NT2/D1 (cell line): Measurements from ENCODE around the gene METTL24.
"Not testable (repeated sequence)": the region's sequence is repeated elsewhere in the genome, so short reads cannot be mapped to it uniquely, and the experiment has no call there.

Source experiments
- DNase-seq: peaks from one replicate; pipeline ENCODE4 v3.0.0-alpha.2; 2011; ENCODE audit warnings: low read depth, low spot score
- H3K27me3 ChIP-seq: 2 replicates; pipeline ENCODE4 v1.6.0; 2011; ENCODE audit warnings: mild to moderate bottlenecking; ENCODE audit not compliant: insufficient read length, insufficient read depth
- H3K36me3 ChIP-seq: 2 replicates; pipeline ENCODE4 v1.6.1; 2011; ENCODE audit warnings: mild to moderate bottlenecking, low read length, mixed read lengths; ENCODE audit not compliant: insufficient read depth, insufficient read length
- H3K4me1 ChIP-seq: 2 replicates; pipeline ENCODE4 v1.5.1; 2011; ENCODE audit not compliant: insufficient read depth, insufficient read length
- H3K4me3 ChIP-seq: 2 replicates; pipeline ENCODE4 v1.5.1; 2011; ENCODE audit warnings: low read depth; ENCODE audit not compliant: insufficient read length
- H3K9ac ChIP-seq: 2 replicates; pipeline ENCODE4 v1.6.0; 2011; ENCODE audit warnings: low read depth; ENCODE audit not compliant: insufficient read length
- H3K9me3 ChIP-seq: 2 replicates; pipeline ENCODE4 v1.5.1; 2011; ENCODE audit warnings: mild to moderate bottlenecking, low read length; ENCODE audit not compliant: insufficient read depth
- SUZ12 ChIP-seq: IDR thresholded peaks from 2 replicates; pipeline ENCODE4 v1.6.1; 2011; ENCODE audit not compliant: insufficient read length, insufficient read depth; ENCODE audit errors: extremely low read depth
- YY1 ChIP-seq: IDR thresholded peaks from 2 replicates; pipeline ENCODE4 v1.6.1; 2011; ENCODE audit not compliant: insufficient read length, insufficient read depth
- ZNF274 ChIP-seq: IDR thresholded peaks from 2 replicates; pipeline ENCODE4 v1.6.1; 2011; ENCODE audit warnings: mild to moderate bottlenecking, low read depth, low read length

METTL24 gene

GRCh38 chr6:110250058-110250457 lies 108.1 kb downstream of the METTL24 start:
- Histone ChIP-seq H3K4me1 (no peaks in the 10 kb centered on the region), H3K4me3 (no peak overlapping the region), H3K9me3 (no peaks in the 10 kb centered on the region), H3K27me3 (no peaks in the 10 kb centered on the region), H3K9ac (no peak overlapping the region), H3K36me3 (no peaks in the 10 kb centered on the region)
- no peak for TF ChIP-seq ZNF274
- no peak for TF ChIP-seq SUZ12
- TF ChIP-seq YY1: no peak
- no peak for DNase-seq

GRCh38 chr6:110246900-110247546 lies 111.1 kb downstream of the METTL24 start:
- Histone ChIP-seq H3K9me3 (no peaks in the 10 kb centered on the region), H3K4me3 (no peak overlapping the region)
- TF ChIP-seq YY1 (no peak), ZNF274 (no peak), SUZ12 (no peak)

GRCh38 chr6:110246378-110246777 lies 111.8 kb downstream of the METTL24 start:
- no peaks in the 10 kb centered on the region for H3K36me3 ChIP-seq
- H3K27me3 ChIP-seq: no peaks in the 10 kb centered on the region
- H3K9ac ChIP-seq: no peak overlapping the region
- H3K4me3 ChIP-seq: no peak overlapping the region
- TF ChIP-seq YY1: no peak
- TF ChIP-seq SUZ12: no peak
- TF ChIP-seq ZNF274: no peak
- no peaks in the 10 kb centered on the region for H3K9me3 ChIP-seq
- no peak for DNase-seq
- no peaks in the 10 kb centered on the region for H3K4me1 ChIP-seq

More at GRCh38 chr6:110246900-110247546, 111.1 kb downstream of the METTL24 start:
- Histone ChIP-seq H3K27me3 (no peaks in the 10 kb centered on the region), H3K36me3 (no peaks in the 10 kb centered on the region), H3K4me1 (no peaks in the 10 kb centered on the region), H3K9ac (no peak overlapping the region)
- no peak for DNase-seq

DNA sequence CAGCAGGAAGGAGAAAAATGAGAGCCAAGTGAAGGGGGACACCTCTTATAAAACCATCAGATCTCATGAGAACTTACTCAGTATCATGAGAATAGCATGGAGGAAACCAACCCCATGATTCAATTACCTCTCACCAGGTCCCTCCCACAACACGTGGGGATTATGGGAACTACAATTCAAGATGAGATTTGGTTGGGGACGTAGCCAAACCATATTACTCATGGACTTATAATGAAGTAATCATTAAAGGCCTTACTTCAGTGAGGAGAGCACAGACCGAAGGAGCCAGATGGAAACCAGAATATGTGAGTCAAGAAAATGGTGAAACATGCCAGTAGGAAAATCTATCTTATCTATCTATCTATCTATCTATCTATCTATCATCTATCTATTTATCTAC lies 113.5 kb downstream of the METTL24 start:
- not testable (repeated sequence) for H3K9ac ChIP-seq, H3K4me3 ChIP-seq, DNase-seq, H3K27me3 ChIP-seq, H3K9me3 ChIP-seq, H3K36me3 ChIP-seq, H3K4me1 ChIP-seq

DNA sequence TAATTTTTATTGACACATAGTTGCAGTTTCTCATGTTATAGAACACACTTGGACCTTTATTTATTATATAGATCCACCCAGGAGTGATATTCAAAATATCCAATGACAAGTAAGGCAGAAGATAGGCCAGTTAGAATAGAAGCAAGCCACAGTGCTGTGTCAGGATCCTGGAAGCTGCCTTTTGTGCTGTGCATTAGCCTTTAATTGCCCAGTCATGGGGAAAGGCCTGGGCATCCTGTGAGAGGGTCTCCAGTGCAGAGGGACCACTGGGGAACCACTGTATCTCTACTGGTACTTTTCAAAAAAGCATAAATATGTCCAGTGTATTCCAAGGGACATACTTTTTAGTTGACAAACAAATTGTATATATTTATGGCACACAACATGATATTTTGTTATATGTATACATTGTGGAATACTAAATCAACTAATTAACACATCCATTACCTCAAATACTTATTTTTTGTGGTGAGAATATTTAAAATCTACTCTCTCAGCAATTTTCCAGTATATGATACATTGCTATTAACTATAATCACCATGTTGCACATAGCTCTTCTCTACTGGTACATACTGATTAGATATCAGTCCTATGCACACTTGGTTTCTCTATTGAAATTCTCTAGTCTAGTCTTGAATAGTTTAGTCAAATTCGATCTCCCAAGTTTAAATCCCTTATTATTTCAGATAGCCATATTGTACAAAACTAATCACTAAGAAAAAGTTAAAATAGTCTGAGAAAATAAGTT lies 118.4 kb downstream of the METTL24 start:
- H3K9me3 ChIP-seq: no peaks in the 10 kb centered on the region
- DNase-seq: no peak

DNA sequence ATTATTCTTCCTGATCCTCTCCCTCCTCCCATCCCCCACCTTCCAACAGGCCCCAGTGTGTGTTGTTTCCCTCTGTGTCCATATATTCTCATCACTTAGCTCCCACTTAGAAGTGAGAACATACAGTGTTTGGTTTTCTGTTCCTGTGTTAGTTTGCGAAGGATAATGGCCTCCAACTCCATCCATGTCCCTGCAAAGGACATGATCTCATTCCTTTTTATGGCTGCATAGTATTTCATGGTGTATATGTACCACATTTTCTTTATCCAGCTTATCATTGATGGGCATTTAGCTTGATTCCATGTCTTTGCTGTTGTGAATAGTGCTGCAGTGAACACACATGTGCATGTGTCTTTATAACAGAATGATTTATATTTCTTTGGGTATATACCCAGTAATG lies 122.1 kb downstream of the METTL24 start:
- not testable (repeated sequence) for H3K9ac ChIP-seq, H3K36me3 ChIP-seq, H3K4me3 ChIP-seq, H3K4me1 ChIP-seq, H3K27me3 ChIP-seq, H3K9me3 ChIP-seq, DNase-seq

More for the DNA sequence above, 118.4 kb downstream of the METTL24 start:
- Histone ChIP-seq H3K4me1 (no peaks in the 10 kb centered on the region), H3K4me3 (no peak overlapping the region), H3K9ac (no peak overlapping the region), H3K27me3 (no peaks in the 10 kb centered on the region), H3K36me3 (no peaks in the 10 kb centered on the region)
- TF ChIP-seq ZNF274 (no peak), YY1 (no peak), SUZ12 (no peak)

DNA sequence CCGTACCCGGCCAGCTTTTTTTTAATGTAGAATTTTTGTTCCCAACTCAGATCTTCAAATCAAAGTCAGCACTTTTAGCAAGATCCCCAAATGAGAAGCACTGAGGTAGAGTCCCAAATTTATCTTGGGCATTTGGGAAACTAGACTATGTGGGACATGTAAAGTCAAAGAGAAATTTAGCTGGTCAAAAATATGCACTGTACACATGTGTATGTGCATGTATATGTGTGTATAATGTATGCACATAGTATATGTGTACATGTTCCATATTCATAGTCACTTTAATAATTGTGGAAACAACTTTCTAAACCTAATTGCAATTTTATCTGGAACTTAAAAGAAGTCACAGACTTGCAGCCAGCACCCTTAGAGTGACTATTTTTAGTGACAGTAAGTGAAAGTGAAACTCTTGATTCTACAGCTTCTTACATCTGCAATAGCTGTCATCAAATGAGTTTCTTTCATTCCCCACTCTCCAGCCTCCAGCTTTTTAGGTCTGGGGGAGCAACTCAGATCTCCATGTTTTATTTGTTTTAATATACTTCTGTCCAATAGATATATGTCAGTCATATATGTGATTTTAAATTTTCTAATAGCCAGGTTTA lies 124.3 kb downstream of the METTL24 start:
- DNase-seq: no peak
- H3K9ac ChIP-seq: no peak overlapping the region
- TF ChIP-seq SUZ12 (no peak), ZNF274 (no peak), YY1 (no peak)
- H3K36me3 ChIP-seq: peaks cover 11% of the 10 kb centered on the region
- H3K27me3 ChIP-seq: no peaks in the 10 kb centered on the region
- no peaks in the 10 kb centered on the region for H3K4me1 ChIP-seq
- H3K9me3 ChIP-seq: no peaks in the 10 kb centered on the region
- no peak overlapping the region for H3K4me3 ChIP-seq
